ENCODE measurements around the gene DGKH.

Gene DGKH

GRCh38 chr13:42048342-42048683 lies at the start of gene DGKH:
DGKH (plus strand) TSS chr13:42048648; CDS start chr13:42048774, 126 bp downstream.
- no peak for DNase-seq (ENCODE audit: low spot score)

GRCh38 chr13:42000846-42001245 lies 47.6 kb upstream of the DGKH start:
- DNase-seq (ENCODE audit: low spot score), result no peak

GRCh38 chr13:42001580-42001979 lies 46.9 kb upstream of the DGKH start:
- no peak for DNase-seq (ENCODE audit: low spot score)

GRCh38 chr13:42002066-42002465 lies 46.4 kb upstream of the DGKH start:
- no peak for DNase-seq (ENCODE audit: low spot score)

GRCh38 chr13:42007844-42008243 lies 40.6 kb upstream of the DGKH start:
- DNase-seq (ENCODE audit: low spot score), result no peak

- DNase-seq (ENCODE audit: low spot score), result no peak
Measured at GRCh38 chr13:42009057-42009456, 39.4 kb upstream of the DGKH start.

GRCh38 chr13:42011601-42012350 lies 36.7 kb upstream of the DGKH start:
- no peak for DNase-seq (ENCODE audit: low spot score)

GRCh38 chr13:42014119-42014518 lies 34.3 kb upstream of the DGKH start:
- no peak for DNase-seq (ENCODE audit: low spot score)

- DNase-seq (ENCODE audit: low spot score), result no peak
Measured at GRCh38 chr13:42017264-42017663, 31.2 kb upstream of the DGKH start.

- peak; percentile 80 for DNase-seq (ENCODE audit: low spot score)
Measured at GRCh38 chr13:42021851-42022250, 26.6 kb upstream of the DGKH start.

- DNase-seq (ENCODE audit: low spot score), result peak; percentile 76
Measured at GRCh38 chr13:42022336-42022735, 26.1 kb upstream of the DGKH start.

GRCh38 chr13:42022796-42023493 lies 25.5 kb upstream of the DGKH start:
- DNase-seq (ENCODE audit: low spot score), result no peak

- no peak for DNase-seq (ENCODE audit: low spot score)
Measured at GRCh38 chr13:42027286-42027685, 21.2 kb upstream of the DGKH start.

- DNase-seq (ENCODE audit: low spot score), result no peak
Measured at GRCh38 chr13:42028113-42028799, 20.2 kb upstream of the DGKH start.

GRCh38 chr13:42035905-42036521 lies 12.4 kb upstream of the DGKH start:
- DNase-seq (ENCODE audit: low spot score), result no peak

GRCh38 chr13:42036711-42037110 lies 11.7 kb upstream of the DGKH start:
- no peak for DNase-seq (ENCODE audit: low spot score)

GRCh38 chr13:42038661-42039456 lies 9.6 kb upstream of the DGKH start:
- no peak for DNase-seq (ENCODE audit: low spot score)

GRCh38 chr13:42039457-42039945 lies 8.9 kb upstream of the DGKH start:
- no peak for DNase-seq (ENCODE audit: low spot score)

- peak; percentile 83 for DNase-seq (ENCODE audit: low spot score)
Measured at GRCh38 chr13:42039946-42040729, 8.3 kb upstream of the DGKH start.

GRCh38 chr13:42040730-42041010 lies 7.8 kb upstream of the DGKH start:
- DNase-seq (ENCODE audit: low spot score), result no peak
